ENCODE data around the gene SLC44A1.

Gene SLC44A1

GRCh38 chr9:105439428-105439827, 195.0 kb downstream of the SLC44A1 start:
- no peak overlapping the region for H3K4me3 ChIP-seq (ENCODE audit: low read length)
- H3K27me3 ChIP-seq (ENCODE audit: control insufficient read depth, insufficient read depth, low read length), result no peaks in the 10 kb centered on the region
- peaks cover 11% of the 10 kb centered on the region for H3K4me1 ChIP-seq (ENCODE audit: control insufficient read depth, insufficient read depth, low read length)
- no peak overlapping the region for H3K9ac ChIP-seq (ENCODE audit: low read depth, low read length)
- no peak overlapping the region for H3K4me2 ChIP-seq (ENCODE audit: low read length)
- no peaks in the 10 kb centered on the region for H3K36me3 ChIP-seq (ENCODE audit: insufficient read depth, low read length)
- H3K9me3 ChIP-seq (replicated peaks; ENCODE audit: low read length), result no peaks in the 10 kb centered on the region

GRCh38 chr9:105441616-105442160, 197.2 kb downstream of the SLC44A1 start:
- H3K4me1 ChIP-seq (ENCODE audit: control insufficient read depth, insufficient read depth, low read length), result peaks cover 20% of the 10 kb centered on the region
- no peaks in the 10 kb centered on the region for H3K27me3 ChIP-seq (ENCODE audit: control insufficient read depth, insufficient read depth, low read length)
- no peak overlapping the region for H3K4me2 ChIP-seq (ENCODE audit: low read length)
- H3K36me3 ChIP-seq (ENCODE audit: insufficient read depth, low read length), result no peaks in the 10 kb centered on the region
- H3K4me3 ChIP-seq (ENCODE audit: low read length), result no peak overlapping the region
- H3K9me3 ChIP-seq (replicated peaks; ENCODE audit: low read length), result no peaks in the 10 kb centered on the region
- H3K9ac ChIP-seq (ENCODE audit: low read depth, low read length), result no peak overlapping the region

GRCh38 chr9:105443121-105443520, 198.7 kb downstream of the SLC44A1 start:
- Histone ChIP-seq H3K36me3 (ENCODE audit: insufficient read depth, low read length) (no peaks in the 10 kb centered on the region), H3K4me2 (ENCODE audit: low read length) (no peak overlapping the region), H3K9ac (ENCODE audit: low read depth, low read length) (no peak overlapping the region), H3K4me3 (ENCODE audit: low read length) (no peak overlapping the region), H3K9me3 (replicated peaks; ENCODE audit: low read length) (no peaks in the 10 kb centered on the region), H3K27me3 (ENCODE audit: control insufficient read depth, insufficient read depth, low read length) (no peaks in the 10 kb centered on the region), H3K4me1 (ENCODE audit: control insufficient read depth, insufficient read depth, low read length) (peaks cover 22% of the 10 kb centered on the region)

GRCh38 chr9:105444130-105444529, 199.7 kb downstream of the SLC44A1 start:
- H3K4me2 ChIP-seq (ENCODE audit: low read length), result no peak overlapping the region
- no peaks in the 10 kb centered on the region for H3K9me3 ChIP-seq (replicated peaks; ENCODE audit: low read length)
- H3K9ac ChIP-seq (ENCODE audit: low read depth, low read length), result no peak overlapping the region
- no peak overlapping the region for H3K4me3 ChIP-seq (ENCODE audit: low read length)
- no peaks in the 10 kb centered on the region for H3K27me3 ChIP-seq (ENCODE audit: control insufficient read depth, insufficient read depth, low read length)
- peaks cover 16% of the 10 kb centered on the region for H3K4me1 ChIP-seq (ENCODE audit: control insufficient read depth, insufficient read depth, low read length)
- H3K36me3 ChIP-seq (ENCODE audit: insufficient read depth, low read length), result no peaks in the 10 kb centered on the region

GRCh38 chr9:105445203-105445881, 200.9 kb downstream of the SLC44A1 start:
- Histone ChIP-seq H3K4me2 (ENCODE audit: low read length) (peak overlapping the region; percentile 14), H3K27me3 (ENCODE audit: control insufficient read depth, insufficient read depth, low read length) (no peaks in the 10 kb centered on the region), H3K36me3 (ENCODE audit: insufficient read depth, low read length) (no peaks in the 10 kb centered on the region), H3K9me3 (replicated peaks; ENCODE audit: low read length) (no peaks in the 10 kb centered on the region), H3K4me1 (ENCODE audit: control insufficient read depth, insufficient read depth, low read length) (peaks cover 25% of the 10 kb centered on the region), H3K4me3 (ENCODE audit: low read length) (no peak overlapping the region), H3K9ac (ENCODE audit: low read depth, low read length) (no peak overlapping the region)

- Histone ChIP-seq H3K36me3 (ENCODE audit: insufficient read depth, low read length) (no peaks in the 10 kb centered on the region), H3K4me2 (ENCODE audit: low read length) (peak overlapping the region; percentile 94), H3K4me3 (ENCODE audit: low read length) (peak overlapping the region; percentile 92), H3K4me1 (ENCODE audit: control insufficient read depth, insufficient read depth, low read length) (peaks cover 32% of the 10 kb centered on the region), H3K27me3 (ENCODE audit: control insufficient read depth, insufficient read depth, low read length) (no peaks in the 10 kb centered on the region), H3K9me3 (replicated peaks; ENCODE audit: low read length) (no peaks in the 10 kb centered on the region), H3K9ac (ENCODE audit: low read depth, low read length) (peak overlapping the region; percentile 82)
Measured at GRCh38 chr9:105447386-105447813, 202.9 kb downstream of the SLC44A1 start.

- H3K9me3 ChIP-seq (replicated peaks; ENCODE audit: low read length), result no peaks in the 10 kb centered on the region
- H3K36me3 ChIP-seq (ENCODE audit: insufficient read depth, low read length), result no peaks in the 10 kb centered on the region
- H3K9ac ChIP-seq (ENCODE audit: low read depth, low read length), result peak within 1 kb of the TSS; percentile 82
- H3K4me3 ChIP-seq (ENCODE audit: low read length), result peak within 1 kb of the TSS; percentile 92
- peak within 1 kb of the TSS; percentile 94 for H3K4me2 ChIP-seq (ENCODE audit: low read length)
- peaks cover 32% of the 10 kb centered on the region for H3K4me1 ChIP-seq (ENCODE audit: control insufficient read depth, insufficient read depth, low read length)
- no peaks in the 10 kb centered on the region for H3K27me3 ChIP-seq (ENCODE audit: control insufficient read depth, insufficient read depth, low read length)
Measured at GRCh38 chr9:105447814-105448812, 203.7 kb downstream of the SLC44A1 start, which contains the start of gene FSD1L. FSD1L (plus strand) TSS chr9:105448034; CDS start chr9:105448221, 187 bp downstream.

GRCh38 chr9:105449081-105449480, 204.6 kb downstream of the SLC44A1 start:
- Histone ChIP-seq H3K36me3 (ENCODE audit: insufficient read depth, low read length) (no peaks in the 10 kb centered on the region), H3K4me3 (ENCODE audit: low read length) (peak overlapping the region; percentile 92)

GRCh38 chr9:105452185-105452584, 207.7 kb downstream of the SLC44A1 start:
- Histone ChIP-seq H3K9me3 (replicated peaks; ENCODE audit: low read length) (no peaks in the 10 kb centered on the region), H3K27me3 (ENCODE audit: control insufficient read depth, insufficient read depth, low read length) (no peaks in the 10 kb centered on the region), H3K9ac (ENCODE audit: low read depth, low read length) (no peak overlapping the region), H3K36me3 (ENCODE audit: insufficient read depth, low read length) (no peaks in the 10 kb centered on the region), H3K4me3 (ENCODE audit: low read length) (no peak overlapping the region), H3K4me1 (ENCODE audit: control insufficient read depth, insufficient read depth, low read length) (peaks cover 23% of the 10 kb centered on the region), H3K4me2 (ENCODE audit: low read length) (no peak overlapping the region)

More at GRCh38 chr9:105449081-105449480, 204.6 kb downstream of the SLC44A1 start:
- Histone ChIP-seq H3K9ac (ENCODE audit: low read depth, low read length) (peak overlapping the region; percentile 82), H3K27me3 (ENCODE audit: control insufficient read depth, insufficient read depth, low read length) (no peaks in the 10 kb centered on the region), H3K4me2 (ENCODE audit: low read length) (peak overlapping the region; percentile 94), H3K9me3 (replicated peaks; ENCODE audit: low read length) (no peaks in the 10 kb centered on the region), H3K4me1 (ENCODE audit: control insufficient read depth, insufficient read depth, low read length) (peaks cover 32% of the 10 kb centered on the region)

GRCh38 chr9:105455836-105456475, 211.5 kb downstream of the SLC44A1 start:
- Histone ChIP-seq H3K9ac (ENCODE audit: low read depth, low read length) (no peak overlapping the region), H3K27me3 (ENCODE audit: control insufficient read depth, insufficient read depth, low read length) (no peaks in the 10 kb centered on the region), H3K4me2 (ENCODE audit: low read length) (no peak overlapping the region), H3K4me3 (ENCODE audit: low read length) (no peak overlapping the region), H3K9me3 (replicated peaks; ENCODE audit: low read length) (peaks cover 7% of the 10 kb centered on the region), H3K4me1 (ENCODE audit: control insufficient read depth, insufficient read depth, low read length) (peaks cover 7% of the 10 kb centered on the region), H3K36me3 (ENCODE audit: insufficient read depth, low read length) (peaks cover 10% of the 10 kb centered on the region)

All from skeletal muscle satellite cell (primary cell).